HEK293 (cell line): Measurements from ENCODE around the gene FAM181B.

Experiments
- CTCF ChIP-seq: fragments of 450-650 bp; formaldehyde crosslinking; IDR thresholded peaks from 2 replicates; pipeline ENCODE4 v1.5.1; 2016; ENCODE audit warnings: missing biosample characterization, missing genetic modification characterization
- KLF7 ChIP-seq: fragments of 450-650 bp; formaldehyde crosslinking; IDR thresholded peaks from 2 replicates; pipeline ENCODE4 v1.5.1; 2016; ENCODE audit warnings: missing biosample characterization, missing genetic modification characterization, borderline replicate concordance
- PBX3 ChIP-seq: sonication (generic); formaldehyde crosslinking; IDR thresholded peaks from 2 replicates; pipeline ENCODE4 v1.8.1; 2022; ENCODE audit warnings: mild to moderate bottlenecking, moderate library complexity, missing genetic modification reagents
- PRDM1 ChIP-seq: fragments of 450-650 bp; formaldehyde crosslinking; IDR thresholded peaks from 2 replicates; pipeline ENCODE4; 2016; ENCODE audit warnings: missing biosample characterization, missing genetic modification characterization
- PRDM4 ChIP-seq: fragments of 450-650 bp; formaldehyde crosslinking; IDR thresholded peaks from 2 replicates; pipeline ENCODE4 v1.5.1; 2017; ENCODE audit warnings: missing biosample characterization, missing genetic modification characterization
- ZBTB21 ChIP-seq: fragments of 450-650 bp; formaldehyde crosslinking; IDR thresholded peaks from 2 replicates; pipeline ENCODE4 v1.5.1; 2017; ENCODE audit warnings: missing biosample characterization, missing genetic modification characterization
- ZNF140 ChIP-seq: fragments of 450-650 bp; formaldehyde crosslinking; IDR thresholded peaks from 2 replicates; pipeline ENCODE4 v1.5.1; 2016; ENCODE audit warnings: missing biosample characterization, missing genetic modification characterization
- ZNF18 ChIP-seq: fragments of 450-650 bp; formaldehyde crosslinking; IDR thresholded peaks from 2 replicates; pipeline ENCODE4 v1.5.1; 2016; ENCODE audit warnings: missing biosample characterization, missing genetic modification characterization
- ZNF24 ChIP-seq: fragments of 450-650 bp; formaldehyde crosslinking; IDR thresholded peaks from 2 replicates; pipeline ENCODE4 v1.5.1; 2016; ENCODE audit warnings: missing biosample characterization, missing genetic modification characterization
- ZNF501 ChIP-seq: fragments of 450-650 bp; formaldehyde crosslinking; IDR thresholded peaks from 2 replicates; pipeline ENCODE4 v1.5.1; 2016; ENCODE audit warnings: missing biosample characterization, missing genetic modification characterization
- ZNF654 ChIP-seq: fragments of 450-650 bp; formaldehyde crosslinking; IDR thresholded peaks from 2 replicates; pipeline ENCODE4 v1.5.1; 2016; ENCODE audit warnings: low read depth, missing biosample characterization, missing genetic modification characterization
- ZNF660 ChIP-seq: fragments of 450-650 bp; IDR thresholded peaks from 2 replicates; pipeline ENCODE4 v1.5.1; 2018; ENCODE audit warnings: missing biosample characterization, mild to moderate bottlenecking, missing genetic modification characterization
- ZNF792 ChIP-seq: fragments of 450-650 bp; formaldehyde crosslinking; IDR thresholded peaks from 2 replicates; pipeline ENCODE4 v1.5.1; 2016; ENCODE audit warnings: missing biosample characterization, missing genetic modification characterization
- ZSCAN5A ChIP-seq: fragments of 450-650 bp; formaldehyde crosslinking; IDR thresholded peaks from 2 replicates; pipeline ENCODE4 v1.5.1; 2016; ENCODE audit warnings: missing biosample characterization, missing genetic modification characterization

- TF ChIP-seq ZNF654 = no peak
- no peak for TF ChIP-seq ZNF660 (tag by site-specific recombination)
- TF ChIP-seq PRDM1 (tag by site-specific recombination) = no peak
- no peak for TF ChIP-seq ZNF792 (tag by site-specific recombination)
- TF ChIP-seq ZNF24 (tag by site-specific recombination) = no peak
- no peak for TF ChIP-seq ZNF18 (tag by site-specific recombination)
- no peak for TF ChIP-seq CTCF
- TF ChIP-seq ZBTB21 (tag by site-specific recombination) = no peak
- no peak for TF ChIP-seq ZNF140 (tag by site-specific recombination)
- no peak for TF ChIP-seq ZSCAN5A (tag by site-specific recombination)
- no peak for TF ChIP-seq ZNF501 (tag by site-specific recombination)
- TF ChIP-seq KLF7 (tag by site-specific recombination) = no peak
- TF ChIP-seq PBX3 = no peak
- TF ChIP-seq PRDM4 (tag by site-specific recombination) = no peak
These were observed 20.7 kb upstream of the FAM181B start for GRCh38 chr11:82754410-82754809.
